DMS53 (cell line): ENCODE measurements around the gene KRT33B.
"Not testable (repeated sequence)": the region's sequence is repeated elsewhere in the genome, so short reads cannot be mapped to it uniquely, and the experiment has no call there.

Experiments used
- DNase-seq: peaks from one replicate; lab custom pipeline; 2025; lab: John Stamatoyannopoulos, UW

KRT33B gene

GRCh38 chr17:41347869-41348760, 21.5 kb downstream of the KRT33B start:
- DNase-seq, result no peak

DNA sequence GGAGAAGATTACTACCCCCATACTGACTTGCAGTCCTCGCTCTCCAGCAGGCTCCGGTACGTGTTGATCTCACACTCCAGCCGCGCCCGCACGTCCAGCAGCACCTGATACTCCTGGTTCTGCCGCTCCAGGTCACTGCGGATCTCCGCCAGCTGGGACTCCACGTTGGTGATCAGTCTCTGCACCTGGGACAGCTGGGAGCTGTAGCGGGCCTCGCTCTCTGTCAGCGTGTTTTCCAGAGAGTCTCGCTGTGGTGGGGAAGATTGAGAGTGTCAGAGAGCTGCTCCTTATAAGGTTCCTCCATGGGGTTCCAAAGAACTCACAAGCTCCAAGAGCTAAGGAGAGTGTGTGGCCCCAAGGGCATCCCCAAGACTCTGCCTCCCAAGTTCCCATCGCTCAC, 23.2 kb downstream of the KRT33B start:
- not testable (repeated sequence) for DNase-seq

- no peak for DNase-seq
Observed at GRCh38 chr17:41345992-41346391, 23.6 kb downstream of the KRT33B start.

DNA sequence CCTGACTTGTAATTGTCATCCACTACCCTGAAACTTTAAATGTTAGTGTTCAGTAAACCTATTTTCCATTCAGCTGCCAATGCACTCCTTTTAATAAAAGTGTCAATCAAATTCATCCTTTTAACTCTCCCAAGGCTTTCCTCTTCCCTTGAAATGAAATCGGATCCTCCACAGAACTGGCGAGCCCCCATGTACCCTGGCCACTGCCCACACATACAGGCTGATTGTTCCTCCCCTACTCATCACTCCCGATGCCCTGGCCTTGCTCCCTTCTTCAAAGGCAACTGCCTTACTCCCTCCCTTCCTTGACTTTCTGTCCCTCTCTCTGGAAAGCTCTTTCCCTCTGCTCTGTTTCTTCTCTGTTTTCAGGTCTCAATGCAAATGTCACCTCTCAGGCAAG, 26.6 kb downstream of the KRT33B start:
- DNase-seq, result no peak

GRCh38 chr17:41340934-41341861, 28.4 kb downstream of the KRT33B start:
- DNase-seq, result no peak

GRCh38 chr17:41340494-41340893, 29.1 kb downstream of the KRT33B start:
- DNase-seq, result no peak

DNA sequence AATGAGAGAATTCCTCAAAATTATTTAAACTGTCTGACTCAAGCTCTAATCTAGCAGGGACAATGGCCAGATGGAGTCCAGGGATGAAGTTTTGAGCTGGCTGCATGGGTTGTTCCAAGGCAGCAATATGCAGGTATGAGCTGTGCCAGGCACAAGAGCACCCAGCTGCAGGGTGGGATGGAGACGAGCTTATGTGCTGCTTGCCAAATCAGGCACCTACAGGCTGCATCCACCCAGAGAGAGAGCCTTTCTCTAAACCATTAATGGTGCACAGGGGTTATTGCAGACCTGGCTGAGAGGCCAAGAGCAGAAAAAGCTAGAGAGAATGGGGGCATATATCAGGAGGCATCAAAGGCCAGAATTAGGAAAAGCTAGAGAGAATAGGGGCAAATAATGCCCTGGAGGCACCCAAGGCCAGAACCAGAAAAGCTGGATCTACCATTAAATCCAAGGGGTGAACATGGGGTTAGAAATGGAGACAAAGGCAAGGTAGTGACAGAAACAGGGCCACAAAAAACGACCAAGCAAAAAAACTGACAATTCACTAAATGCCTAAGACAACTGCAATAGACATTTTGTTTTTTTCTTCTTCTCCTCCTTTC, 29.9 kb downstream of the KRT33B start:
- no peak for DNase-seq

- DNase-seq, result peak; percentile 24
Observed at GRCh38 chr17:41338961-41339485, 30.6 kb downstream of the KRT33B start.

GRCh38 chr17:41335747-41336146, 33.9 kb downstream of the KRT33B start:
- DNase-seq, result no peak

- no peak for DNase-seq
Observed at GRCh38 chr17:41334385-41335305, 35.0 kb downstream of the KRT33B start.

DNA sequence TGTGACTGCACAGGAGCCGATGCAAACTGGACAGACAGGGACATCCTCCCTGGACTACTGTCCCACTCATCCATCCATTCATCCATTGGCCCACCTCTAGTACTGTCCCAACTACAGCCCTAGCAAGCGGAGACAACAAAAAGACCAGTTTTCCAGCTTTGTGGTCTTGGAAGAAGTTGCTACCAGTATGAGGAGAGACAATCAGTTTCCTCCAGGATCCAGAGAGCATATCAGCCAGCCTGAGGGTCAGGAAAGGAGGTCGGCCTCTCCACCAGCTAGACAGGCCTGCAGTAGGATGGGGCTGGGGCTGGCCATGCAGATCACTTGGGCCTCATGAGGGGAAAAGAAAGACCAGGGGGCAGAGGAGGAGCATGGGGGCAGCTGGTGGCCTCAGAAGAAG, 35.8 kb downstream of the KRT33B start:
- no peak for DNase-seq

DNA sequence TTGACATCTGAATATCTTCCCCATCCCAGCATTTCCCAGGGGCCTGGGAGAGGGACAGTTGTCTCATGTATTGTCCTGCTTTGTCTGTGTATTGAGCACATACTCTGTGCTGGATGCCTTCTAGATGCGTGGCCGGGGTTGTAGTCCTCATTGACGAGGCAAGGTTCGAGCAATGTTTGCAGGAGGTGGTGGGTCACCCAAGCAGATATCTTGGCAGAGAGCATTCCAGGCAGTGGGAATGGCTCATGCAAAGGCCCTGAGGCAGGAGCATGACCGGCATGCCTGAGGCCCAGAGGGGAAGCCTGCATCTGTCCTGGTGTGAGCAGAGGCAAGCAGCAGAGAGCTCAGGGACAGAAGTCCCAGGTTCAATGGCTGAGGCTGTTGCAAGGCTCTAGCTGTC, 36.5 kb downstream of the KRT33B start:
- DNase-seq, result no peak

DNA sequence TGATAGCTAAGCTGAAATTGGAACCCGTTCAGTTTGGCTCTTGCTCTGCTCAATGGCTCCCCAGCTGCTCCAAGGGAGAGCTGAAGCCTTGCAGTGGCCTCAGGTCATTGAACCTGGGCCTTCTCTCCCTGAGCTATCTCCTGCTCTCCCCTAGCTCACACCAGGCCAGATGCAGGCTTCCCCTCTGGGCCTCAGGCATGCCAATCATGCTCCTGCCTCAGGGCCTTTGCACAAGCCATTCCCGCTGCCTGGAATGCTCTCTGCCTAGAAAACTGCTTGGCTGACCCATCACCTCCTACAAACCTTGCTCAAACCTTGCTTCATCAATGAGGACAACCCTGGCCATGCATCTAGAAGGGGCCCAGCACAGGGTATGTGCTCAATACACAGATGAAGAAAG, 37.4 kb downstream of the KRT33B start:
- DNase-seq, result no peak

- no peak for DNase-seq
Observed at GRCh38 chr17:41331606-41332005, 38.0 kb downstream of the KRT33B start.

DNA sequence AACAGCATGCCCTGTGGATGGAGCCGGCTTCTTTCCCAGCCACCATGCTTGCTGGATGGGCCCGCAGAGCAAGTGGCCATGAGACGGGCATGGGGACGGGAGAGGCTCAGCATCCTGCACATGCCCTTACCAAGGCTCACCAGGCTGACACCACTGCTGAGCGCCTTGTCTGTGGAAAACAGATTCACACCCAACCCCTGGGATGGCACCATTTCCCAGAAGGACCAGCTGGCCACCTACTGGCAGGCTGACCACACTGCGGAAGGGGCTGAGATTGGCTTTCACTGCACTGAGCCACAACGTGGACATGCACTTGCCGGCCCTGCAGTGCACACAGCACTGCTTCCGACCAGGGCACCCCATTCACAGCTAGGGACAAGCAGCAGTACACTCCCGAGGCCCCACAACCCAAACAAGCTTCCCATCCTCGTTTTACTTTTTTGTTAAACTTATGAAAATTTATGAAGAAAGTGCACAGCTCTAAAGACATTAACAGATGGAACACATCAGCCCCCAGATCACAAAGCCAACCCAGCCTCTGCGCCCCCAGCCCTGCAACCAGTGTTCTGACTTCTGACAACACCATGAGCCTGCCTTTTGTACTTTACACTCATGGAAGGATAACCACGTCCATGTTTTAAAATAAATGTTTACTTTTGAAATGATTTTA, 40.2 kb downstream of the KRT33B start:
- DNase-seq, result peak; percentile 82

GRCh38 chr17:41328207-41328606, 41.4 kb downstream of the KRT33B start:
- no peak for DNase-seq

DNA sequence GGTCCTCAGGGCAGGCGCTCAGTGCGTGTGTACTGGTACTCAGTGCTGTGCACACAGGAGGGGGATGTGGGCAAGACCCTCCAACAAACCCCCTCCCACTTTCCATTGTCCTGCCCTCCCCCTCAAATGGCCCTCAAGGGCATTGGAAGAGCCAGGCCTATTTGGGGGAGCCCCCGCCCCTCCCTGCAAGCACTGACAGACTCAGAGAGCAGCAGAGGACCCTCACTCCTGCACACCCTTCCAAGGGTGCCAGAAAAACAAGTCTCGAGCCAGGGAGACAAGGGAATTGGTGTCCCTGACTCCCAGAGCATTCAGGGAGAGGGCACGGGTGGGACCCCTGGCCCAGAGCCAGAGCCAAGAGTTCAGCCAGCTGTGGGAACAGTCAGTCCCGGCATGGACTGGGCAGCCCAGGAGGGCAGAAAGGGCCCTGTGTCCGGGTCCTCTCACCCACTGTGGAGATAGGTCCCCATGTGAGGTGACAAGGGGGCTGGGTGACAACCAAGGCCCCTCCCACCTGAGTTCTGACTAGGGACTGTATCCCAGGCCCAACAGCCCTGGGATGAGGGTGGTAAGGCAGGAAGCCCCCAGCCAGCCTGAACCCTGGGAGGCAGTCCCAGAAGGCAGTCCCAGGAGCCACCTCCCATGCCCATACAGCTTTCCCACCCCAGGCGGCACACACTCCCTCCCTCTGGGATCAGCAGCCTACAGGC, 42.0 kb downstream of the KRT33B start:
- DNase-seq, result no peak

DNA sequence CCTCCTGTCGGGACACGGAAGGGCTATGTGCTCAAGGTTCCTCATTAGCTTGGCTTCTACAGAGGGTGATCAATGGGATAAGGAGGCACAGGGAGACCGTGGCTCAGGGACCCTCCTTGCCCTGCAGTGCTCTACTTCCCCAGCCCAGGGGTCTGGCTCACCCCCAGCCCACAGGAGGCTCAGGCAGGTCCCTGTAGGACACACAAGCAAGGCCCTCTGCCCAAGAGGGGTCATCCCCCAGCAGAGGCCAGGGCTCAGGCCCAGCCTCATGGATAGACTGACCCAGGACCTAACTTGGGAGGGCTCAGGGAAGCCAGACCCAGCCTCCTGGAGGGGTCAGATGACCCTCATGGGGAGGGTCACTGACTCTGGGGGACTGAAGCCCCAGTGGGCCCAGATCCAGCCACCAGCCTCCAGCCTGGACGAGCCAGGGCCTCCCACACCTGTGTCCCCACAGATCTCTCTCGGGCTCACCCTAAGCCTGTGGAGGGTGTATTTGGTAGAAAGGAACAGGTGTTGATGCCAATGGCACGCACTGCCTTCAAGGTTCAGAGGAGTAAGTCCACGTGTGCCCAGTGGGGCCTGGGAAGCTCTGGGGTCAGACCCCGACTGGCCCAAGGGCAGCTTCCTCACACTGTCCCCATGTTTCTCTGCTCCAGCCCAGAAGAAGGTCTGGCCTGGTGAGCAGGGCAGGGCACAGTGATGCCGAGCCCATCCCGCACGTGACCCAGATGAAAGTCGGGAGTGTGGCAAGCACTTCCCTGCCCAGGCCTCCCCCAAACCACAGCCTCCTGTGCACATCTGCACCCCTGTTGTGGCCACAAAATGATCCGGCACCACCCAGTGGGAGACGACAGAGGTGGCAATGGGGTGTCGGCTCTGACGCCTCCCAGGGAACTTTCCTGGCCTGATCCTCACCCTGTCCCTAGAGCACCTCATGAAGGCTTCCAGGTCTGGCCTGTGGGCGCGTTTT, 43.2 kb downstream of the KRT33B start:
- no peak for DNase-seq

- no peak for DNase-seq
Observed at GRCh38 chr17:41325611-41326010, 44.0 kb downstream of the KRT33B start.
